Prostate gland (tissue), 2 donors: ENCODE measurements around the gene CALCB.

Source experiments
- CTCF ChIP-seq, 4 experiments: fragments of 200-600 bp in 2 of 4; fragments of 450-650 bp in 2 of 4; sonication (generic) in 2 of 4; IDR thresholded peaks; 1 replicate in 3 of 4; 2 replicates in 1 of 4; pipeline ENCODE4 v1.5.1; 2016 to 2019; ENCODE audit warnings: antibody characterized with exemption in 4 of 4, mild to moderate bottlenecking in 2 of 4, moderate library complexity in 2 of 4
- POLR2AphosphoS5 ChIP-seq: sonication (generic); formaldehyde crosslinking; IDR thresholded peaks from one replicate; pipeline ENCODE4 v1.6.1; 2017; ENCODE audit warnings: antibody characterized with exemption

- TF ChIP-seq CTCF (IDR thresholded peaks at IDR 0.05) = no peak
- TF ChIP-seq POLR2AphosphoS5 = no peak
These were observed 46.0 kb downstream of the CALCB start for GRCh38 chr11:15119352-15119751.
